Measurements from ENCODE around the gene MYO9B.

The MYO9B gene

GRCh38 chr19:17216058-17216670 is 140.6 kb downstream of the MYO9B start:
- no peak for DNase-seq

DNA sequence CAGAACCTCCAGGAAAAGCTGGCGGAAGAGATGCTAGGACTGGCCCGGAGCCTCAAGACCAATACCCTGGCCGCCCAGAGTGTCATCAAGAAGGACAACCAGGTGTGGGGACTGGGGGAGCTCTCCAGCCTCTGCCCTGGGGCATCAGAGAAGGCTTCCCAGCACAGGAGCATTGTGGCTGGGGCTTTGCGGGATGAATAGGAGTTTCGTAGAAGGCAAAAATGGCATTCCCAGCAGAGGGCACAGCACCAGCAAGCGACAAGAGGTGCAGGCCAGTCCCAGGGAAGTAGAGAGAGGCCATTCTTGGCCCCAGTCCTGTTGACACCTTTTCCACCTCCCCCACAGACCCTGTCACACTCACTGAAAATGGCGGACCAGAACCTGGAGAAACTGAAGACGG is 143.7 kb downstream of the MYO9B start:
- no peak for DNase-seq

DNA sequence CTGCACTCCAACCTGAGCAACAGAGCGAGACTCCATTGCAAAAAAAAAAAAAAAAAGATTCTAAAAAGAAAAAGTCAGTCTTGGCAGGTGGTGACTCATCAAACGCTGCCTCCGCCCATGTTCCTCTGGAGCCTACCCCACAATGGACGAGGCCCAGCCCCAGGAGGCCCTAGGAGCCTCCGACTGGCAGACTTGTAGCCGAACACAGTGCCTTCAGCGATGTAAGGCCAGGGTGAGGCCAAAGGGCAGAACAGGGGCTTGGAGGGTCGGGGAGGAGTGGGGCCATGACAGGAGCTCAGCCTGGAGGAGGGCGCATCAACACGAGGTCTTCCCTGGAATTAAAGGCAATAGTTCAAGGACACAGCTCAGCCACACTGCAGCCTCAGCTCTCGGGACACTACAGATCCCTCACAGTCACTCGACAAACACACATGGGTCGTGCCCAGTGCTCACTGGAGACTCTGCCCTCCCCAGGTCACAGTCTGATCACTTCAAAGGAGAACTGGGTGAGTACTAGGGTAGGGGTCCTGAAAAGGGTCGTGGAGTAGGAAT is 144.7 kb downstream of the MYO9B start:
- DNase-seq = peak; percentile 87

DNA sequence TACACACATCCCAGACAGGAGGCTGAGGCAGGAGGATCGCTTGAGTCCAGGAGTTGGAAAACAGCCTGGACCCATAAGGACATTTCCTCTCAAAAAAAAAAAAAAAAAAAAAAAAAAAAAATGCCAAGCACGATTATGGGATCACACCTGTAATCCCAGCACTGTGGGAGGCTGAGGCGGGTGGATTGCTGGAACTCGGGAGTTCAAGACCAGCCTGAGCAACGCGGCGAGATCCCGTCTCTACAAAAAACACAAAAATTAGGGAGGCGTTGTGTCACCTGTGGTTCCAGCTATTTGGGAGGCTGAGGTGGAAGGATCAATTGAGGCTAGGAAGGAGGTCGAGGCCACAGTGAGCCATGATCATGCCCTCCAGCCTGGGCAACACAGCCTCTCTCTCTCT is 149.5 kb downstream of the MYO9B start:
- DNase-seq = no peak

- peak; percentile 99 for DNase-seq
Measured at GRCh38 chr19:17226002-17226933, 150.7 kb downstream of the MYO9B start, which contains the start of gene OCEL1. TSS of gene OCEL1 (plus strand) at chr19:17226226. CDS start at chr19:17226248, 22 bp downstream.

DNA sequence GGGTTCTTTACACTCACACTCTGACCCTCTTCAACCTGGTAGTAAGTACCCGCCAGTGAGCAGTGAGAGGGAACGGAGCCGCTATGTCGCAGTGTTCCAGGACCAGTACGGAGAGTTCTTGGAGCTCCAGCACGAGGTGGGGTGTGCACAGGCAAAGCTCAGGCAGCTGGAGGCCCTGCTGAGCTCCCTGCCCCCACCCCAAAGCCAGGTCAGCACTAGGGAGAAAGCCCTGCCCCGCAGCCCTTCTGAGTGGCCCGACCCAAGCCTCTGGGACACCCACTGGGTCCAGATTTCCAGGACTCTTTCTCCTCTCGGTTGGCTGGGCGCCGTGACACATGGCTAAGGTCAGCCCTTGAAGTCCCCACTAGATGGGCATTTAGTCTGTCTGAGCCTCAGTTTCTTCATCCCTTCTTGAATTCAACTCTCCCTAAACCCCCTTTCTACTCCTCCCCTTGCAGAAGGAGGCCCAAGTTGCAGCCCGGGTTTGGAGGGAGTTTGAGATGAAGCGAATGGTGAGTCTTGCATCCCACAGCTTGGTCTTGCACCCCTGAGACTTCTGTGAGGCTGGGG is 152.3 kb downstream of the MYO9B start:
- DNase-seq = no peak

- no peak for DNase-seq
Measured at GRCh38 chr19:17229890-17230289, 154.3 kb downstream of the MYO9B start.

- no peak for DNase-seq
Measured at GRCh38 chr19:17232258-17232657, 156.7 kb downstream of the MYO9B start.

- DNase-seq = peak; percentile 68
Measured at GRCh38 chr19:17234911-17235299, 159.3 kb downstream of the MYO9B start.

GRCh38 chr19:17235300-17235970 is 159.9 kb downstream of the MYO9B start:
- peak; percentile 72 for DNase-seq

DNA sequence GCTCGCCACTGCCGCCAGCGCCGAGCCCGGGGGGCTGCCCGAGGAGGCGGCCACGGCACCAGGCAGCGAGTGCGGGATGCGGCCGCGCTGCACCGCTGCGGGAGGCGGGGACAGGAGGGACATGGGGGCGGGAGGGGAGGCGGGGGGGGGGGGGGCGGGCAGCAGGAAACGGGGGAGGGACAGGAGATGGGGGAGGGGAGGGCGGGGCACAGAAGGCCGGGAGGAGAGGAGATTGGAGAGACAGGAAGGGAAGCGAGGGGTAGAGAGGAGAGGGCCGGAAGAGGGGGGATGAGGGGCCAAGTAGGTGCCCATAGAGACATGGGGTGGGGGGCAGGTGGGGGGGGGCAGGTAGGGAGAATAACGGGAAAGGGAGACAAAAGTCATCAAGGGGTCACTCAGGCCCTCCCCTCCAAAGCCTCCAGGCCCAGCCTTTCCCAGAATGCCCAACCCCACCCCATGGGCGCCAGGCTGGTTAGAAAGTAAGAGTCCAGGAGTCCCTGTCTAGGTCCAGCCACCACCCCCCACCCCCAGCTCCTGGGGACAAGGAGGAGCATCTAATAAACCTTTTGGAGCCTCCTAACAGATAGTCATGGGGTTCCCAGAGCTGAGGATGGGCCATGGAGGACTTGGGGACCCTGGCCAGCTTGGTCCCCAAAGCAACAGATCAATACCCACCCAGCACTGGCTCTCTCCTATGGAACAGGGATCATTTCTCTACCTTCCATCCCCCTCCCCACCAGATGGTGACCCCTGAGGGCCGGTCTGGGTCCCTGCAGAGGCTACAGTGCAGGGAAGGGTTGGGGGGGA is 160.6 kb downstream of the MYO9B start:
- no peak for DNase-seq

DNA sequence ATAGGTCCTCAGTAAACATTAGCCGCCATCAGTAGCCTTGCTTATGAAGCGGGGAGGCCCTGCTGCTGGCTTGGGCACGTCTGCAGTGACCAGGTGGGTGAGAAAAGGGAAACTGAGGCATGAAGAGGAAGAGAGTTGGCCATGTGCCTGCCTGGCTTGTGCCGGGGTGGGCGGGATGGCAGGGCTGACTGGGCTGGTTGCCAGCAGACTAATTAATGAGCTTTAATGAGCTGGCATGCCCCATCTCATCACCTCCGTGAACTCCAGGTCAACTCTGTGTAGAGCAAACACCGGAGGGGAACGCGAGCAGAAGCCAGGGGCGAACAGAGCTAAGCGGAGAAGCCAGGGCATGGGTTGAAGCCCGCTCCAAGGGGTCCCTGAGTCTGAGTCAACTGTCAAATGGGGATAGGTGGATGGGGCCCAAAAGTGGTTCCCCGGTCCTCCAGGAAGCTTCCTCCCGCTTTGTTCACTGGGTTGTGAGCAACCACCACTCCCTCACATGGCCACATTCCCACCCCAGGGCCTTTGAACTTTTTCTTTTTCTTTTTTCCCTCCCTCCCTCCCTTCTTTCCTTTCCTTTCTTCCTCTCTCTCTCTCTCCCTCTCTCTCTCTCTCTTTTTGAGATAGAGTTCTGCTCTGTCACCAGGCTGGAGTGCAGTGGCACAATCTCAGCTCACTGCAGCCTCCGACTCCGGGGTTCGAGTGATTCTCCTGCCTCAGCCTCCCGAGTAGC is 161.4 kb downstream of the MYO9B start:
- no peak for DNase-seq

DNA sequence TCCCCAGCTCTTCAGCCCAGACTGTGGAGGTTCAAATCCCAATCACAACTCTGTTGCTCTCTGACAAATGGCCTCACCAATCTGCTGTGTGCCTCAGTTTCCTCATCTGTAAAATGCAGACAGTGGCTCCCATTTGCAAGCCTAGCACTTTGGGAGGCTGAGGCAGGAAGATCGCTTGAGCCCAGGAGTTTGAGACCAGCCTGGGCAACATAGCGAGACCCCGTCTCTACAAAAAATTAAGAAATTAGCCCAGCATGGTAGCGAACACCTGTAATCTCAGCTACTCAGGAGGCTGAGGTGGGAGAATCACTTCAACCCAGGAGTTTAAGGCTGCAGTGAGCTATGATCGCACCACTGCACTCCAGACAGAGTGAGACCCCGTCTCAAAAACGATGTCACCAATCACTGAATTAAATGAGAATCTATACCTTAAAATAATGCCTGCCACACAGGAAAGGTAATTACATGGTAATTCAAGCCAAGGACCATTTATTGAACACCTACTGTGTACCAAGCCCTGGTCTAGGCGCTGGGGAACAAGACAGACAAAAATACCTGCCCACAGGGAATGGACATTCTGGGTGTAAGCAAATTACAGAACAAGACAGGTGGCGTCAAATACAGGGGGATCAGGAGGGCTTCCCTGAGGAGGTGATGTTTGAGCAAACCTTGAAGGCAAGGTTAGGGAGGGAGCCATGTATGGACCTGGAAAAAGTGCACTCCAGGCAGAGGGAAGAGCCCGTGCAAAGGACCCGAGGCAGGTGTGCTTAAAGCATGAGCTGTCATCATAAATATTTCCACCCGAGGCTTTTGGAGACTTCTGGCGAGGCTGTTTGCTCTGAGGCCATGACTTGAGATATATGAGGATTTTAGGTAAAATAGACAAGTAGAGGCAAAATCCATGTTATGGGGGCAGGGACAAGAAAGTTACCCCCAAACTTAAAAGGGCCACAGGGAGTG is 162.4 kb downstream of the MYO9B start:
- no peak for DNase-seq

- no peak for DNase-seq
Measured at GRCh38 chr19:17240062-17240752, 164.6 kb downstream of the MYO9B start.

- no peak for DNase-seq
Measured at GRCh38 chr19:17240826-17241399, 165.3 kb downstream of the MYO9B start.

- no peak for DNase-seq
Measured at GRCh38 chr19:17242431-17243208, 167.0 kb downstream of the MYO9B start.

DNA sequence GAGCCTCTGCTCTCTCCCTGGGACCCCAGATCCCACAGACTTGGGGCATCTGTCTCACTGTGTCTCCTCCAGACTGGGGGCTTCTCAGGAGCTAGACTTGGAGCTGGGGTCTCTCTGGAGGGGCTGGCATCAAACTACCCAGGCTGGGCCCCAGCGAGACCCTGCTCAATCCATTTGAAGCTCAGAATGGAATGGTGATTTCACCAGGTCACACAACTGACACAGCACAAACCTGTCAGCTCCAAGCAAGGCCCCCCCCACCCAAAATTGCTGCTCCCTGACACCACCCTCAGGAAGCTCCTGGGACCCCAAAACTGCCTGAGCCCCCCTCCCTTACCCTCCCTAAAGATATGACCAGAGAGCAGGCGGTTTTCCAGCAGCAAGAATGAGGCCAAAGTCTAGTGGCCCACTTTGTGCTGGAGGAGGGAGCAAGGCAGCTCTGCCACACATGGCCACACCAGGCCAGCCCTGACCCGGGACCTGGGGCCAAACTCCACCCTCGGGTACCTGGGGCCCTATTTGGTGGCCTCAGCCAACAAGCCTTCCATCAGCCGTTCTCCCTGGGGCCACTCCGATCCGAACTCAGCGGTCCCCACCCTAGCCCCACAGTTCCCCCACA is 167.7 kb downstream of the MYO9B start:
- no peak for DNase-seq
